ENCODE data around the gene PLEKHF1.

- TF ChIP-seq CTCF (IDR thresholded peaks at IDR 0.05) (peak; percentile 10 to 55 (median 32)), POLR2A (IDR thresholded peaks at IDR 0.05) (no peak)
Measured at GRCh38 chr19:29690842-29691241, 25.6 kb downstream of the PLEKHF1 start.
